Esophagus muscularis mucosa (tissue), 4 donors: ENCODE measurements around the gene AK8. TPM values are rescaled to one million over a fixed set of nuclear protein-coding genes. Genes with fewer than 3 reads are reported as not detected.

Experiments
- DNase-seq: peaks from one replicate; pipeline ENCODE4 v3.0.0-alpha.2; 2017; ENCODE audit errors: extremely low spot score
- H3K27ac ChIP-seq, 4 donors: fragments of 200-600 bp; sonication (generic); replicated peaks in 1 of 4; 1 replicate in 3 of 4; 2 replicates in 1 of 4; pipeline ENCODE4 v1.5.1; 2016 to 2019; ENCODE audit warnings: mild to moderate bottlenecking in 1 of 4
- H3K27me3 ChIP-seq, 4 donors: fragments of 200-600 bp; sonication (generic); one replicate each; pipeline versions ENCODE4 v1.5.1 to v1.6.0; 2016 to 2019
- H3K36me3 ChIP-seq, 4 donors: fragments of 200-600 bp; sonication (generic); one replicate each; pipeline ENCODE4 v1.5.1; 2016 to 2019
- H3K4me1 ChIP-seq, 4 donors: fragments of 200-600 bp; sonication (generic); one replicate each; pipeline ENCODE4 v1.5.1; 2016 to 2019
- H3K4me3 ChIP-seq, 4 donors: fragments of 200-600 bp; sonication (generic); 1 replicate in 2 of 4; 2 replicates in 2 of 4; pipeline ENCODE4 v1.5.1; 2016 to 2019; ENCODE audit warnings: mild to moderate bottlenecking in 4 of 4, moderate library complexity in 1 of 4
- H3K9me3 ChIP-seq, 4 donors: fragments of 200-600 bp; sonication (generic); 1 replicate in 3 of 4; 2 replicates in 1 of 4; pipeline ENCODE4 v1.5.1; 2016 to 2019
- CTCF ChIP-seq, 3 experiments: fragments of 200-600 bp in 2 of 3; fragments of 450-650 bp in 1 of 3; sonication (generic) in 2 of 3; IDR thresholded peaks; one replicate each; pipeline ENCODE4 v1.5.1; 2017 to 2019; ENCODE audit warnings: antibody characterized with exemption in 3 of 3, mild to moderate bottlenecking in 2 of 3, moderate library complexity in 1 of 3
- EP300 ChIP-seq: sonication (generic); formaldehyde crosslinking; IDR thresholded peaks from one replicate; pipeline ENCODE4 v1.6.1; 2017; ENCODE audit warnings: antibody characterized with exemption
- POLR2A ChIP-seq: fragments of 450-650 bp; IDR thresholded peaks from one replicate; pipeline ENCODE4 v1.6.1; 2017; ENCODE audit warnings: antibody characterized with exemption, moderate library complexity, mild to moderate bottlenecking, low read depth
- POLR2AphosphoS5 ChIP-seq, 2 donors: sonication (generic); formaldehyde crosslinking; IDR thresholded peaks; one replicate each; pipeline ENCODE4 v1.6.1; 2017; ENCODE audit warnings: antibody characterized with exemption in 2 of 2
- WGBS: methylation state at CpG from one replicate; pipeline ENCODE4 v1.1.5; 2018; 5-methylcytosine and 5-hydroxymethylcytosine counted together
- intact Hi-C: fragments of 100-400 bp; cut with DNase I; formaldehyde crosslinking; loops from one replicate; pipeline ENCODE4 v1.15.1; 2023
- total RNA-seq, 4 donors: library from RNA; depleted of rRNA; stranded (reverse); fragments of >200 nt; gene quantifications; one replicate each; pipeline versions ENCODE4 v1.1.0 to v1.2.1, GENCODE V29; 2016

Gene AK8
- total RNA-seq, 4 donors from 2014 or later: 0.39 to 1.5 (median 0.90) TPM

- WGBS: 71% methylated on average over 12 of the region's 20 CpGs
- Histone ChIP-seq H3K4me3 (no peak overlapping the region), H3K36me3 (no peaks in the 10 kb centered on the region), H3K27ac (no peak overlapping the region), H3K27me3 (peaks cover 0 to 49% (median 0%) of the 10 kb centered on the region in 4 donors), H3K9me3 (no peaks in the 10 kb centered on the region), H3K4me1 (peaks cover 0 to 8% (median 7%) of the 10 kb centered on the region in 4 donors)
- intact Hi-C loops: loop anchor here (10.0 kb wide), 1 partner anchor 390 kb away; the partner anchor contains the start of gene CFAP77
- TF ChIP-seq EP300: no peak
- no peak for DNase-seq
Measured at GRCh38 chr9:132804576-132805295, 73.3 kb downstream of the AK8 start.

- 57% methylated on average over 13 of the region's 17 CpGs for WGBS
- Histone ChIP-seq H3K4me3 (no peak overlapping the region), H3K4me1 (peaks cover 7 to 13% (median 10%) of the 10 kb centered on the region in 4 donors), H3K36me3 (no peaks in the 10 kb centered on the region), H3K27me3 (peaks cover 0 to 44% (median 0%) of the 10 kb centered on the region in 4 donors), H3K27ac (no peak overlapping the region), H3K9me3 (no peaks in the 10 kb centered on the region)
- intact Hi-C loops: loop anchor here (10.0 kb wide), 1 partner anchor 387 kb away; the partner anchor contains the start of gene CFAP77
- DNase-seq: no peak
- TF ChIP-seq POLR2AphosphoS5 (IDR thresholded peaks at IDR 0.05) (no peak), CTCF (IDR thresholded peaks at IDR 0.05) (no peak), EP300 (no peak), POLR2A (no peak)
Measured at GRCh38 chr9:132802121-132802795, 75.8 kb downstream of the AK8 start.

- H3K27me3 ChIP-seq: peaks cover 0 to 39% (median 0%) of the 10 kb centered on the region in 4 donors
- H3K4me3 ChIP-seq: no peak overlapping the region
- DNase-seq: no peak
- whole genome bisulfite sequencing: 93% methylated on average over 4 of the region's 4 CpGs
- TF ChIP-seq POLR2AphosphoS5 (IDR thresholded peaks at IDR 0.05): no peak
- TF ChIP-seq CTCF (IDR thresholded peaks at IDR 0.05): no peak
- TF ChIP-seq EP300: no peak
- TF ChIP-seq POLR2A: no peak
- no peaks in the 10 kb centered on the region for H3K36me3 ChIP-seq
- H3K27ac ChIP-seq: no peak overlapping the region
- peaks cover 7 to 13% (median 10%) of the 10 kb centered on the region in 4 donors for H3K4me1 ChIP-seq
- intact Hi-C loops: loop anchor here (2.0 to 10.0 kb wide), 2 partner anchors 131 to 387 kb away; partner anchors contain the start of genes CFAP77 and GTF3C4
- H3K9me3 ChIP-seq: no peaks in the 10 kb centered on the region
Measured at GRCh38 chr9:132801659-132802058, 76.4 kb downstream of the AK8 start.

- peak; percentile 91 to 96 (median 92) for TF ChIP-seq CTCF (IDR thresholded peaks at IDR 0.05)
- no peak for TF ChIP-seq POLR2AphosphoS5 (IDR thresholded peaks at IDR 0.05)
- TF ChIP-seq POLR2A: no peak
- TF ChIP-seq EP300: no peak
- no peak overlapping the region for H3K27ac ChIP-seq
- no peaks in the 10 kb centered on the region for H3K36me3 ChIP-seq
- no peaks in the 10 kb centered on the region for H3K9me3 ChIP-seq
- 49% methylated on average over 6 of the region's 22 CpGs for WGBS
- no peak overlapping the region for H3K4me3 ChIP-seq
- no peak for DNase-seq
- intact Hi-C loops: loop anchor here (1.0 to 10.0 kb wide), 3 partner anchors 129 to 385 kb away; partner anchors contain the start of genes CFAP77 and GTF3C4
- H3K27me3 ChIP-seq: peaks cover 0 to 32% (median 0%) of the 10 kb centered on the region in 4 donors
- peaks cover 7 to 13% (median 10%) of the 10 kb centered on the region in 4 donors for H3K4me1 ChIP-seq
Measured at GRCh38 chr9:132800038-132800648, 77.9 kb downstream of the AK8 start.
